HEK293 (cell line): ENCODE results near the gene NMT2.
A peak's percentile ranks its signal among the peaks of the same experiment; 100 is the strongest.

Experiments
- GLIS1 ChIP-seq: fragments of 450-650 bp; formaldehyde crosslinking; IDR thresholded peaks from 2 replicates; pipeline ENCODE4 v1.5.1; 2016; ENCODE audit warnings: missing biosample characterization, missing genetic modification characterization
- GLIS2 ChIP-seq: fragments of 450-650 bp; formaldehyde crosslinking; IDR thresholded peaks from 2 replicates; pipeline ENCODE4 v1.5.1; 2016; ENCODE audit warnings: missing biosample characterization, missing genetic modification characterization
- KLF8 ChIP-seq: fragments of 450-650 bp; formaldehyde crosslinking; IDR thresholded peaks from 2 replicates; pipeline ENCODE4 v1.5.1; 2016; ENCODE audit warnings: missing biosample characterization, missing genetic modification characterization
- KLF9 ChIP-seq: fragments of 450-650 bp; formaldehyde crosslinking; IDR thresholded peaks from 2 replicates; pipeline ENCODE4 v1.5.1; 2016; ENCODE audit warnings: missing biosample characterization, missing genetic modification characterization, low read depth
- MEIS1 ChIP-seq: sonication (generic); formaldehyde crosslinking; IDR thresholded peaks from 2 replicates; pipeline ENCODE4 v1.8.1; 2022; ENCODE audit warnings: missing genetic modification reagents, mild to moderate bottlenecking, borderline replicate concordance
- OSR2 ChIP-seq: fragments of 450-650 bp; formaldehyde crosslinking; IDR thresholded peaks from 2 replicates; pipeline ENCODE4 v1.5.1; 2016; ENCODE audit warnings: missing biosample characterization, missing genetic modification characterization
- RBAK ChIP-seq: fragments of 450-650 bp; formaldehyde crosslinking; IDR thresholded peaks from 2 replicates; pipeline ENCODE4 v1.5.1; 2016; ENCODE audit warnings: missing biosample characterization, missing genetic modification characterization
- REPIN1 ChIP-seq: fragments of 450-650 bp; formaldehyde crosslinking; IDR thresholded peaks from 2 replicates; pipeline ENCODE4 v1.5.1; 2017; ENCODE audit warnings: missing biosample characterization, missing genetic modification characterization, low read depth
- SCRT1 ChIP-seq: fragments of 450-650 bp; formaldehyde crosslinking; IDR thresholded peaks from 2 replicates; pipeline ENCODE4 v1.5.1; 2016; ENCODE audit warnings: missing biosample characterization, missing genetic modification characterization, borderline replicate concordance
- SCRT2 ChIP-seq: fragments of 450-650 bp; formaldehyde crosslinking; IDR thresholded peaks from 2 replicates; pipeline ENCODE4 v1.5.1; 2016; ENCODE audit warnings: missing biosample characterization, missing genetic modification characterization
- SP7 ChIP-seq: fragments of 450-650 bp; formaldehyde crosslinking; IDR thresholded peaks from 2 replicates; pipeline ENCODE4 v1.5.1; 2016; ENCODE audit warnings: missing biosample characterization, missing genetic modification characterization
- ZBTB48 ChIP-seq: fragments of 450-650 bp; formaldehyde crosslinking; IDR thresholded peaks from 2 replicates; pipeline ENCODE4 v1.5.1; 2016; ENCODE audit warnings: missing biosample characterization, missing genetic modification characterization
- ZFHX2 ChIP-seq: fragments of 450-650 bp; formaldehyde crosslinking; conservative IDR thresholded peaks from 2 replicates; pipeline ENCODE4 v1.5.1; 2016; ENCODE audit warnings: missing biosample characterization, missing genetic modification characterization
- ZNF132 ChIP-seq: fragments of 450-650 bp; formaldehyde crosslinking; IDR thresholded peaks from 2 replicates; pipeline ENCODE4 v1.5.1; 2017; ENCODE audit warnings: missing biosample characterization, missing genetic modification characterization, borderline replicate concordance
- ZNF133 ChIP-seq: fragments of 450-650 bp; formaldehyde crosslinking; IDR thresholded peaks from 2 replicates; pipeline ENCODE4 v1.5.1; 2016; ENCODE audit warnings: missing biosample characterization, missing genetic modification characterization
- ZNF169 ChIP-seq: fragments of 450-650 bp; formaldehyde crosslinking; IDR thresholded peaks from 2 replicates; pipeline ENCODE4 v1.5.1; 2016; ENCODE audit warnings: missing biosample characterization, missing genetic modification characterization
- ZNF184 ChIP-seq: fragments of 450-650 bp; IDR thresholded peaks from 2 replicates; pipeline ENCODE4 v1.5.1; 2018; ENCODE audit warnings: missing biosample characterization, mild to moderate bottlenecking, missing genetic modification characterization
- ZNF221 ChIP-seq: fragments of 450-650 bp; formaldehyde crosslinking; IDR thresholded peaks from 2 replicates; pipeline ENCODE4 v1.5.1; 2017; ENCODE audit warnings: missing biosample characterization, missing genetic modification characterization, borderline replicate concordance
- ZNF23 ChIP-seq: fragments of 450-650 bp; formaldehyde crosslinking; IDR thresholded peaks from 2 replicates; pipeline ENCODE4 v1.5.1; 2016; ENCODE audit warnings: missing biosample characterization, missing genetic modification characterization, borderline replicate concordance
- ZNF239 ChIP-seq: fragments of 450-650 bp; formaldehyde crosslinking; IDR thresholded peaks from 2 replicates; pipeline ENCODE4 v1.5.1; 2016; ENCODE audit warnings: missing biosample characterization, missing genetic modification characterization
- ZNF341 ChIP-seq: fragments of 450-650 bp; formaldehyde crosslinking; IDR thresholded peaks from 2 replicates; pipeline ENCODE4; 2016; ENCODE audit warnings: low read depth, missing biosample characterization, missing genetic modification characterization
- ZNF530 ChIP-seq: fragments of 450-650 bp; formaldehyde crosslinking; IDR thresholded peaks from 2 replicates; pipeline ENCODE4 v1.5.1; 2016; ENCODE audit warnings: low read depth, missing biosample characterization, missing genetic modification characterization
- ZNF561 ChIP-seq: fragments of 450-650 bp; IDR thresholded peaks from 2 replicates; pipeline ENCODE4 v1.5.1; 2018; ENCODE audit warnings: missing biosample characterization, missing genetic modification characterization, borderline replicate concordance
- ZNF626 ChIP-seq: fragments of 450-650 bp; sonication (Bioruptor Pico); formaldehyde crosslinking; IDR thresholded peaks from 2 replicates; pipeline ENCODE4 v1.5.1; 2018; ENCODE audit warnings: missing biosample characterization, missing genetic modification characterization, inconsistent platforms
- ZNF768 ChIP-seq: fragments of 450-650 bp; formaldehyde crosslinking; IDR thresholded peaks from 2 replicates; pipeline ENCODE4 v1.5.1; 2018; ENCODE audit warnings: missing biosample characterization, mild to moderate bottlenecking, missing genetic modification characterization
- ZNF777 ChIP-seq: fragments of 450-650 bp; formaldehyde crosslinking; IDR thresholded peaks from 2 replicates; pipeline ENCODE4 v1.5.1; 2017; ENCODE audit warnings: missing biosample characterization, missing genetic modification characterization, borderline replicate concordance
- ZNF791 ChIP-seq: fragments of 450-650 bp; formaldehyde crosslinking; IDR thresholded peaks from 2 replicates; pipeline ENCODE4 v1.5.1; 2016; ENCODE audit warnings: missing biosample characterization, missing genetic modification characterization
- ZNF843 ChIP-seq: fragments of 450-650 bp; formaldehyde crosslinking; IDR thresholded peaks from 2 replicates; pipeline ENCODE4 v1.5.1; 2016; ENCODE audit warnings: missing biosample characterization, missing genetic modification characterization
- ZSCAN30 ChIP-seq: fragments of 450-650 bp; IDR thresholded peaks from 2 replicates; pipeline ENCODE4 v1.5.1; 2018; ENCODE audit warnings: missing biosample characterization, mild to moderate bottlenecking, missing genetic modification characterization, moderate library complexity
- TF ChIP-seq, protein P1 (sequence below): fragments of 450-650 bp; formaldehyde crosslinking; IDR thresholded peaks from 2 replicates; pipeline ENCODE4 v1.5.1; 2016; ENCODE audit warnings: missing biosample characterization, missing genetic modification characterization
- TF ChIP-seq, protein P2 (sequence below): fragments of 450-650 bp; formaldehyde crosslinking; IDR thresholded peaks from 2 replicates; pipeline ENCODE4 v1.5.1; 2017; ENCODE audit warnings: missing biosample characterization, missing genetic modification characterization
- TF ChIP-seq, protein P3 (sequence below): fragments of 450-650 bp; formaldehyde crosslinking; IDR thresholded peaks from 2 replicates; pipeline ENCODE4 v1.5.1; 2017; ENCODE audit warnings: missing biosample characterization, missing genetic modification characterization
- TF ChIP-seq, protein P4 (sequence below): fragments of 450-650 bp; IDR thresholded peaks from 2 replicates; pipeline ENCODE4 v1.5.1; 2018; ENCODE audit warnings: missing biosample characterization, mild to moderate bottlenecking, missing genetic modification characterization
- TF ChIP-seq, protein P5 (sequence below): fragments of 450-650 bp; formaldehyde crosslinking; IDR thresholded peaks from 2 replicates; pipeline ENCODE4 v1.5.1; 2017; ENCODE audit warnings: missing biosample characterization, missing genetic modification characterization

Gene NMT2

DNA sequence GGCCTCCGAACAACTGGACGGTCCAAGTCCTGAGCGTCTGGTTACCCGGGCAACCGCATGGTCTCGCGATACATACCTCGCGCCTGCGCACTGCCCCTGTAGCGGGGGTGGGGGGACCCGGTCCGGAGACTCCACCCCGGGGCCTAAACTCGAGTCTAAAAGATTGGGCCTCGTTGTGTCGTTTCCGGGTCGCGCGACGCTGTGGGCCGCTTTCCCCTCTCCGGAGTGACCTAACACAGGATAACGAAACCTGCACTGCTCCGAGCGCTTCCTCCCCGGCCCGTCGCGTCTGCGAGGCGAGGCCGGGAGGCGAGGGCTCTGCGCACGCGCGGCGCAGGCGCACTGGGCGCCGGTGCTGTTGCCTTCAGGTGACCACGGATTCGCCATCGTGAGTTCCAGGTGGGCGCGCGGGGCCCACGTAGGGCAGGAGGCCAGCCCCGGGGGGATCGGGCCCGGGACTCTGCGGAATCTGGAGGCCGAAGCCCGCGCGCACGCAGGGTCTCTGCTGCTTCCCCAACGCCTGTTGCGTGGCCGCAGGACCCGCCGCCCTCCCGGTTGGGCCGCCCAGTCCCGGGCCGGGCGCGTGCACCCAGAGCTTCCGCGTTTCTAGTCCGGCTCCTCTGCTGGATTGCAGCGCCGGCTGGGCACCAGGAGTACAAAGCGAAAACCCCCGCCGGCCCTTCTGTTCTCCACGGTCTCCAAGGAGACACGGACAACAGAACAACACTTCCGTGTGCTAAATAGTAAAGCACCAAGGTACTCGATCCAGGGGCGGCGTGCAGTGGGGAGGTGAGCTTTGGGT is 71.3 kb downstream of the NMT2 start, which contains the start of gene RPP38 (continued):
- TF ChIP-seq REPIN1 (tag by site-specific recombination) (peak; percentile 36; the same call in 1 of the 2 replicates), ZNF843 (no peak), ZSCAN30 (tag by site-specific recombination) (0 out of 2 replicates have a peak, but pooled peaks have one; percentile 21), ZFHX2 (tag by site-specific recombination) (peak; percentile 82), ZNF23 (tag by site-specific recombination) (no peak), GLIS2 (tag by site-specific recombination) (peak; percentile 54; the same call in 1 of the 2 replicates), ZNF530 (tag by site-specific recombination) (no peak), MEIS1 (CRISPR knock-in tag) (no peak), RBAK (tag by site-specific recombination) (no peak), ZNF169 (tag by site-specific recombination) (no peak), KLF9 (tag by site-specific recombination) (peak; percentile 53), ZNF791 (no peak), ZNF341 (tag by site-specific recombination) (peak; percentile 71), SCRT1 (tag by site-specific recombination) (no peak), ZNF184 (tag by site-specific recombination) (no peak), GLIS1 (tag by site-specific recombination) (no peak; the same call in 1 of the 2 replicates), ZNF777 (tag by site-specific recombination) (no peak), OSR2 (tag by site-specific recombination) (no peak), SP7 (tag by site-specific recombination) (0 out of 2 replicates have a peak, but pooled peaks have one; percentile 49), ZNF133 (no peak), ZBTB48 (tag by site-specific recombination) (no peak), SCRT2 (peak; percentile 96), KLF8 (tag by site-specific recombination) (peak; percentile 80), ZNF626 (tag by site-specific recombination) (no peak), ZNF561 (tag by site-specific recombination) (peak; percentile 81; the same call in 1 of the 2 replicates), ZNF221 (tag by site-specific recombination) (no peak), ZNF768 (tag by site-specific recombination) (no peak), ZNF132 (tag by site-specific recombination) (no peak), ZNF239 (no peak)
- TF ChIP-seq, protein P1, sequence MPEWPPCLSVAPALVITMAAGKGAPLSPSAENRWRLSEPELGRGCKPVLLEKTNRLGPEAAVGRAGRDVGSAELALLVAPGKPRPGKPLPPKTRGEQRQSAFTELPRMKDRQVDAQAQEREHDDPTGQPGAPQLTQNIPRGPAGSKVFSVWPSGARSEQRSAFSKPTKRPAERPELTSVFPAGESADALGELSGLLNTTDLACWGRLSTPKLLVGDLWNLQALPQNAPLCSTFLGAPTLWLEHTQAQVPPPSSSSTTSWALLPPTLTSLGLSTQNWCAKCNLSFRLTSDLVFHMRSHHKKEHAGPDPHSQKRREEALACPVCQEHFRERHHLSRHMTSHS, result no peak
- TF ChIP-seq, protein P2, sequence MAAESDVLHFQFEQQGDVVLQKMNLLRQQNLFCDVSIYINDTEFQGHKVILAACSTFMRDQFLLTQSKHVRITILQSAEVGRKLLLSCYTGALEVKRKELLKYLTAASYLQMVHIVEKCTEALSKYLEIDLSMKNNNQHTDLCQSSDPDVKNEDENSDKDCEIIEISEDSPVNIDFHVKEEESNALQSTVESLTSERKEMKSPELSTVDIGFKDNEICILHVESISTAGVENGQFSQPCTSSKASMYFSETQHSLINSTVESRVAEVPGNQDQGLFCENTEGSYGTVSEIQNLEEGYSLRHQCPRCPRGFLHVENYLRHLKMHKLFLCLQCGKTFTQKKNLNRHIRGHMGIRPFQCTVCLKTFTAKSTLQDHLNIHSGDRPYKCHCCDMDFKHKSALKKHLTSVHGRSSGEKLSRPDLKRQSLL (tag by site-specific recombination), result 0 out of 2 replicates have a peak, but pooled peaks have one; percentile 4
- TF ChIP-seq, protein P3, sequence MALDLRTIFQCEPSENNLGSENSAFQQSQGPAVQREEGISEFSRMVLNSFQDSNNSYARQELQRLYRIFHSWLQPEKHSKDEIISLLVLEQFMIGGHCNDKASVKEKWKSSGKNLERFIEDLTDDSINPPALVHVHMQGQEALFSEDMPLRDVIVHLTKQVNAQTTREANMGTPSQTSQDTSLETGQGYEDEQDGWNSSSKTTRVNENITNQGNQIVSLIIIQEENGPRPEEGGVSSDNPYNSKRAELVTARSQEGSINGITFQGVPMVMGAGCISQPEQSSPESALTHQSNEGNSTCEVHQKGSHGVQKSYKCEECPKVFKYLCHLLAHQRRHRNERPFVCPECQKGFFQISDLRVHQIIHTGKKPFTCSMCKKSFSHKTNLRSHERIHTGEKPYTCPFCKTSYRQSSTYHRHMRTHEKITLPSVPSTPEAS (tag by site-specific recombination), result no peak
- TF ChIP-seq, protein P4, sequence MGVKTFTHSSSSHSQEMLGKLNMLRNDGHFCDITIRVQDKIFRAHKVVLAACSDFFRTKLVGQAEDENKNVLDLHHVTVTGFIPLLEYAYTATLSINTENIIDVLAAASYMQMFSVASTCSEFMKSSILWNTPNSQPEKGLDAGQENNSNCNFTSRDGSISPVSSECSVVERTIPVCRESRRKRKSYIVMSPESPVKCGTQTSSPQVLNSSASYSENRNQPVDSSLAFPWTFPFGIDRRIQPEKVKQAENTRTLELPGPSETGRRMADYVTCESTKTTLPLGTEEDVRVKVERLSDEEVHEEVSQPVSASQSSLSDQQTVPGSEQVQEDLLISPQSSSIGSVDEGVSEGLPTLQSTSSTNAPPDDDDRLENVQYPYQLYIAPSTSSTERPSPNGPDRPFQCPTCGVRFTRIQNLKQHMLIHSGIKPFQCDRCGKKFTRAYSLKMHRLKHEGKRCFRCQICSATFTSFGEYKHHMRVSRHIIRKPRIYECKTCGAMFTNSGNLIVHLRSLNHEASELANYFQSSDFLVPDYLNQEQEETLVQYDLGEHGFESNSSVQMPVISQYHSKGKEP (tag by site-specific recombination), result no peak
- TF ChIP-seq, protein P5, sequence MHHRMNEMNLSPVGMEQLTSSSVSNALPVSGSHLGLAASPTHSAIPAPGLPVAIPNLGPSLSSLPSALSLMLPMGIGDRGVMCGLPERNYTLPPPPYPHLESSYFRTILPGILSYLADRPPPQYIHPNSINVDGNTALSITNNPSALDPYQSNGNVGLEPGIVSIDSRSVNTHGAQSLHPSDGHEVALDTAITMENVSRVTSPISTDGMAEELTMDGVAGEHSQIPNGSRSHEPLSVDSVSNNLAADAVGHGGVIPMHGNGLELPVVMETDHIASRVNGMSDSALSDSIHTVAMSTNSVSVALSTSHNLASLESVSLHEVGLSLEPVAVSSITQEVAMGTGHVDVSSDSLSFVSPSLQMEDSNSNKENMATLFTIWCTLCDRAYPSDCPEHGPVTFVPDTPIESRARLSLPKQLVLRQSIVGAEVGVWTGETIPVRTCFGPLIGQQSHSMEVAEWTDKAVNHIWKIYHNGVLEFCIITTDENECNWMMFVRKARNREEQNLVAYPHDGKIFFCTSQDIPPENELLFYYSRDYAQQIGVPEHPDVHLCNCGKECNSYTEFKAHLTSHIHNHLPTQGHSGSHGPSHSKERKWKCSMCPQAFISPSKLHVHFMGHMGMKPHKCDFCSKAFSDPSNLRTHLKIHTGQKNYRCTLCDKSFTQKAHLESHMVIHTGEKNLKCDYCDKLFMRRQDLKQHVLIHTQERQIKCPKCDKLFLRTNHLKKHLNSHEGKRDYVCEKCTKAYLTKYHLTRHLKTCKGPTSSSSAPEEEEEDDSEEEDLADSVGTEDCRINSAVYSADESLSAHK, result no peak
